Body of pancreas (tissue), 4 donors: Measurements from ENCODE around the gene MMS22L. TPM values are rescaled to one million over a fixed set of nuclear protein-coding genes. Genes with fewer than 3 reads are reported as not detected.

Experiments used
- ATAC-seq: fragments of 150-250 bp; one replicate; pipeline ENCODE4 v1.9.1; 2016
- DNase-seq, 4 donors: peaks; one replicate each; pipeline ENCODE4 v3.0.0-alpha.2; 2019
- H3K27ac ChIP-seq, 4 donors: fragments of 200-600 bp; sonication (generic); 1 replicate in 3 of 4; 2 replicates in 1 of 4; pipeline versions ENCODE4 v1.5.1 to v1.6.1; 2016 to 2019; ENCODE audit warnings: mild to moderate bottlenecking in 1 of 4, mixed read lengths in 1 of 4, moderate library complexity in 1 of 4
- H3K27me3 ChIP-seq, 2 donors: fragments of 200-600 bp; sonication (generic); one replicate each; pipeline ENCODE4 v1.6.0; 2016; ENCODE audit warnings: mild to moderate bottlenecking in 1 of 2
- H3K36me3 ChIP-seq, 2 donors: fragments of 200-600 bp; sonication (generic); replicated peaks in 1 of 2; 2 replicates each; pipeline ENCODE4 v1.5.1; 2016; ENCODE audit warnings: low read depth in 2 of 2; ENCODE audit not compliant: insufficient read depth in 1 of 2
- H3K4me1 ChIP-seq: fragments of 200-600 bp; sonication (generic); one replicate; pipeline ENCODE4 v1.6.0; 2016
- H3K4me3 ChIP-seq, 2 donors: fragments of 200-600 bp; sonication (generic); 1 replicate in 1 of 2; 2 replicates in 1 of 2; pipeline ENCODE4 v1.5.1; 2016 to 2019
- H3K9me3 ChIP-seq, 3 donors: fragments of 200-600 bp; sonication (generic); 1 replicate in 2 of 3; 2 replicates in 1 of 3; pipeline ENCODE4 v1.5.1; 2016
- POLR2A ChIP-seq, 3 donors: fragments of 450-650 bp; IDR thresholded peaks; one replicate each; pipeline ENCODE4 v1.6.1; 2016; ENCODE audit warnings: antibody characterized with exemption in 3 of 3, mild to moderate bottlenecking in 2 of 3
- WGBS, 2 donors: methylation state at CpG; one replicate each; pipeline ENCODE4 v1.1.5; 2017; 5-methylcytosine and 5-hydroxymethylcytosine counted together
- intact Hi-C: fragments of 100-400 bp; cut with DNase I; formaldehyde crosslinking; loops from one replicate; pipeline ENCODE4 v1.15.1; 2023
- total RNA-seq, 2 donors: library from RNA; depleted of rRNA; stranded (reverse); fragments of >200 nt; gene quantifications; one replicate each; pipeline ENCODE4 v1.1.0, GENCODE V29; 2016
- TF ChIP-seq, protein P1 (sequence below), 7 experiments: fragments of 450-650 bp in 4 of 7; fragments of 200-600 bp in 3 of 7; sonication (generic) in 3 of 7; IDR thresholded peaks; one replicate each; pipeline ENCODE4 v1.5.1; 2016 to 2019; ENCODE audit warnings: antibody characterized with exemption in 7 of 7

Gene MMS22L
- total RNA-seq, 2 donors from 2014 or later: 7.3 to 8.3 TPM

DNA sequence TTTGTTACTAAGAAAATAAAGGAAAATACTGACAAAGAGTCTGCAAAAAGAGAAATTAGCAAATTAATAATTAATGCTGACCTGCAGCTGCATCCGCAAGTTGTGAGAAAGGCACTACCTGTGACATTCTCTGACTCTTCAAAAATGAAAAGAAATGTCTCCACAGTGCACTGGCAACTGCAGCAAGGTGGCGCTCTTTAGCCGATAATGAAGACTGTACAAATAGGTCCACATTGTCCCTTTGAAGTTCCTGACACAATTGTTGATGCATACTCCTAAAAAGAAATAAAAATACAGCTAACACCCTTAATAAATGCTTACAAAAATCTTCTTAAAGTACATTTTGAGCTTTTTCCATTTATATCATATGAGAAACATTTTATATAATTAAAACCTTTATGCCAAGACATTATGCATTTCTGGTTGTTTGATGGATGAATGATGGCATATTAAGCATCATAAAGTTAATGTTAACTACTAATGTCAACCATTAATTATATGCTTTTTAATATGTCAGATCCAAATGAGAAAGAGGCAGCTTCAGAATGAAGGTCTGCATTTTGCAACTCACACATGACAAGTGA is 96.5 kb downstream of the MMS22L start:
- DNase-seq (peak; percentile 61 to 79 (median 70)), ATAC-seq (peak; percentile 75)
- H3K9me3 ChIP-seq: no peaks in the 10 kb centered on the region
- no peak overlapping the region for H3K27ac ChIP-seq
- TF ChIP-seq, protein P1, sequence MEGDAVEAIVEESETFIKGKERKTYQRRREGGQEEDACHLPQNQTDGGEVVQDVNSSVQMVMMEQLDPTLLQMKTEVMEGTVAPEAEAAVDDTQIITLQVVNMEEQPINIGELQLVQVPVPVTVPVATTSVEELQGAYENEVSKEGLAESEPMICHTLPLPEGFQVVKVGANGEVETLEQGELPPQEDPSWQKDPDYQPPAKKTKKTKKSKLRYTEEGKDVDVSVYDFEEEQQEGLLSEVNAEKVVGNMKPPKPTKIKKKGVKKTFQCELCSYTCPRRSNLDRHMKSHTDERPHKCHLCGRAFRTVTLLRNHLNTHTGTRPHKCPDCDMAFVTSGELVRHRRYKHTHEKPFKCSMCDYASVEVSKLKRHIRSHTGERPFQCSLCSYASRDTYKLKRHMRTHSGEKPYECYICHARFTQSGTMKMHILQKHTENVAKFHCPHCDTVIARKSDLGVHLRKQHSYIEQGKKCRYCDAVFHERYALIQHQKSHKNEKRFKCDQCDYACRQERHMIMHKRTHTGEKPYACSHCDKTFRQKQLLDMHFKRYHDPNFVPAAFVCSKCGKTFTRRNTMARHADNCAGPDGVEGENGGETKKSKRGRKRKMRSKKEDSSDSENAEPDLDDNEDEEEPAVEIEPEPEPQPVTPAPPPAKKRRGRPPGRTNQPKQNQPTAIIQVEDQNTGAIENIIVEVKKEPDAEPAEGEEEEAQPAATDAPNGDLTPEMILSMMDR (IDR thresholded peaks at IDR 0.05): peak; percentile 52 to 87 (median 75)
- TF ChIP-seq POLR2A (IDR thresholded peaks at IDR 0.05): no peak
- no peak overlapping the region for H3K4me3 ChIP-seq
- H3K27me3 ChIP-seq: no peaks in the 10 kb centered on the region
- intact Hi-C loops: loop anchor here (10.0 kb wide), 1 partner anchor 208 kb away; no protein-coding TSS in a partner anchor
- WGBS, 2 donors: 4 to 13% methylated on average over 3 of the region's 3 CpGs
- H3K4me1 ChIP-seq: no peaks in the 10 kb centered on the region
- no peaks in the 10 kb centered on the region for H3K36me3 ChIP-seq

- H3K4me1 ChIP-seq: no peaks in the 10 kb centered on the region
- ATAC-seq: no peak
- H3K9me3 ChIP-seq: no peaks in the 10 kb centered on the region
- no peak for TF ChIP-seq POLR2A (IDR thresholded peaks at IDR 0.05)
- TF ChIP-seq, protein P1 (IDR thresholded peaks at IDR 0.05): no peak
- H3K36me3 ChIP-seq: no peaks in the 10 kb centered on the region
- H3K4me3 ChIP-seq: no peak overlapping the region
- intact Hi-C loops: no loop called here
- H3K27me3 ChIP-seq: no peaks in the 10 kb centered on the region
- no peak for DNase-seq
- WGBS, 2 donors: 89 to 93% methylated on average over 3 of the region's 3 CpGs
- no peak overlapping the region for H3K27ac ChIP-seq
Measured at GRCh38 chr6:97177905-97178304, 105.1 kb downstream of the MMS22L start.

DNA sequence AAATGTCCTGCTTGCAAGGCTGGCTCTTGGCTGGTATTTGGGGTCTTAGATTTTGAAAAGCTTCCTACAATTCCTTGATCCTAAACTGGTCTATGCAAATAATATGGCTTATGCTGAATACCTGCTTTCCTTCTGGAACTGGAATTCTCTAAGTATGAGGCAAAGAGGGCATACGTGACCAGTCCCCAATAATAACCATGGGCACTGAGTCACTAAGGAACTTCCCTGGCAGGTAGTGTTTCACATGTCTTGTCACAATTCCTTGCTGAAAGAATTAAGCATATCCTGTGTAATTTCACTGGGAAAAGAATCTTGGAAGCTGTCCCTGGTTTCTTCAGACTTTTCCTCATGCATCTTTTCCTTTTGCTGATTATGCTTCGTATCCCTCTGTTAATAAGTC is 106.5 kb downstream of the MMS22L start:
- TF ChIP-seq, protein P1 (IDR thresholded peaks at IDR 0.05): no peak
- no peak for TF ChIP-seq POLR2A (IDR thresholded peaks at IDR 0.05)
- ATAC-seq (no peak), DNase-seq (no peak)
- Histone ChIP-seq H3K4me3 (no peak overlapping the region), H3K36me3 (no peaks in the 10 kb centered on the region), H3K27ac (no peak overlapping the region), H3K9me3 (no peaks in the 10 kb centered on the region), H3K27me3 (no peaks in the 10 kb centered on the region), H3K4me1 (no peaks in the 10 kb centered on the region)
- intact Hi-C loops: no loop called here
- WGBS, 2 donors: 94 to 95% methylated on average over 2 of the region's 2 CpGs

- no peaks in the 10 kb centered on the region for H3K9me3 ChIP-seq
- TF ChIP-seq POLR2A (IDR thresholded peaks at IDR 0.05): no peak
- TF ChIP-seq, protein P1 (IDR thresholded peaks at IDR 0.05): no peak
- H3K4me3 ChIP-seq: no peak overlapping the region
- intact Hi-C loops: no loop called here
- H3K36me3 ChIP-seq: no peaks in the 10 kb centered on the region
- ATAC-seq: no peak
- no peaks in the 10 kb centered on the region for H3K27me3 ChIP-seq
- 86 to 89% methylated on average over 4 of the region's 4 CpGs for WGBS, 2 donors
- no peak for DNase-seq
- no peaks in the 10 kb centered on the region for H3K4me1 ChIP-seq
- H3K27ac ChIP-seq: no peak overlapping the region
Measured at GRCh38 chr6:97175806-97176205, 107.2 kb downstream of the MMS22L start.

GRCh38 chr6:97174471-97174870 is 108.5 kb downstream of the MMS22L start:
- DNase-seq: no peak
- 94 to 100% methylated on average over 2 of the region's 2 CpGs for WGBS, 2 donors
- no peaks in the 10 kb centered on the region for H3K4me1 ChIP-seq
- intact Hi-C loops: no loop called here
- TF ChIP-seq, protein P1 (IDR thresholded peaks at IDR 0.05): no peak
- TF ChIP-seq POLR2A (IDR thresholded peaks at IDR 0.05): no peak
- no peak overlapping the region for H3K4me3 ChIP-seq
- H3K9me3 ChIP-seq: no peaks in the 10 kb centered on the region
- no peak overlapping the region for H3K27ac ChIP-seq
- H3K36me3 ChIP-seq: no peaks in the 10 kb centered on the region
- ATAC-seq: no peak
- no peaks in the 10 kb centered on the region for H3K27me3 ChIP-seq
